Natural killer cell (primary cell): Measurements from ENCODE around the gene SNRPD3. TPM values are rescaled to one million over a fixed set of nuclear protein-coding genes. Genes with fewer than 3 reads are reported as not detected.

Experiments
- ATAC-seq, 3 donors: fragments of 150-1000 bp in 2 of 3; fragments of 200-7000 bp in 1 of 3; cut with Tn5 transposase; 1 replicate in 1 of 3; 2 replicates in 2 of 3; pipeline ENCODE4 v1.10.0; 2021; ENCODE audit warnings: mild to moderate bottlenecking in 2 of 3, moderate library complexity in 2 of 3
- DNase-seq, 2 donors: peaks; one replicate each; pipeline versions ENCODE4 v3.0.0 to v3.0.0-alpha.2; 2013 to 2021; ENCODE audit warnings: mixed read lengths in 1 of 2
- H3K27ac ChIP-seq: one replicate; pipeline ENCODE4 v1.5.1; 2013; ENCODE audit warnings: mild to moderate bottlenecking, low read length
- H3K27me3 ChIP-seq: one replicate; pipeline ENCODE4 v1.6.1; 2013; ENCODE audit warnings: low read length; ENCODE audit not compliant: control insufficient read depth, insufficient read depth
- H3K36me3 ChIP-seq: one replicate; pipeline ENCODE4 v1.6.1; 2013; ENCODE audit warnings: low read length; ENCODE audit not compliant: control insufficient read depth, insufficient read depth
- H3K4me1 ChIP-seq: one replicate; pipeline ENCODE4 v1.6.1; 2013; ENCODE audit warnings: low read length; ENCODE audit not compliant: control insufficient read depth, insufficient read depth
- H3K4me3 ChIP-seq: one replicate; pipeline ENCODE4 v1.5.1; 2013; ENCODE audit warnings: low read length
- H3K9me3 ChIP-seq: one replicate; pipeline ENCODE4 v1.6.1; 2013; ENCODE audit warnings: low read length; ENCODE audit not compliant: control insufficient read depth, insufficient read depth
- H3K27ac Mint-ChIP-seq, 2 donors: one replicate each; pipeline ENCODE4 v1.8.0; 2022; ENCODE audit warnings: mild to moderate bottlenecking in 2 of 2, mixed read lengths in 2 of 2, moderate library complexity in 1 of 2
- H3K27me3 Mint-ChIP-seq, 2 donors: one replicate each; pipeline ENCODE4 v1.8.0; 2022; ENCODE audit warnings: low read depth in 2 of 2, mixed read lengths in 2 of 2
- H3K36me3 Mint-ChIP-seq: one replicate; pipeline ENCODE4 v1.8.0; 2022; ENCODE audit warnings: mixed read lengths
- H3K4me1 Mint-ChIP-seq, 2 donors: one replicate each; pipeline ENCODE4 v1.8.0; 2022; ENCODE audit warnings: mixed read lengths in 2 of 2
- H3K4me3 Mint-ChIP-seq: one replicate; pipeline ENCODE4 v1.8.0; 2022; ENCODE audit warnings: mild to moderate bottlenecking, moderate library complexity, mixed read lengths
- H3K9me3 Mint-ChIP-seq, 2 donors: one replicate each; pipeline ENCODE4 v1.8.0; 2022; ENCODE audit warnings: mixed read lengths in 2 of 2
- WGBS: methylation state at CpG from one replicate; pipeline ENCODE4 v1.1.7; 2013; ENCODE audit warnings: missing lambda C conversion rate; ENCODE audit not compliant: insufficient coverage; 5-methylcytosine and 5-hydroxymethylcytosine counted together
- intact Hi-C: fragments of 100-400 bp; cut with micrococcal nuclease; formaldehyde crosslinking; loops from one replicate; pipeline ENCODE4 v1.14.2; 2022
- total RNA-seq, 4 donors: library from RNA; stranded (reverse); fragments of 120-200 nt in 1 of 4; gene quantifications; one replicate each; pipeline versions ENCODE4 v1.2.3 to v1.2.4, GENCODE V29; 2013 to 2022
- TF ChIP-seq, protein P1 (sequence below): fragments of 200-600 bp; IDR thresholded peaks from one replicate; pipeline ENCODE4 v1.8.0; 2022; ENCODE audit warnings: antibody characterized with exemption

The SNRPD3 gene
- total RNA-seq, 3 donors from 2014 or later (not counting 1 experiment from before 2014, with no cell fraction given): 40.9 to 44.6 (median 44.0) TPM

DNA sequence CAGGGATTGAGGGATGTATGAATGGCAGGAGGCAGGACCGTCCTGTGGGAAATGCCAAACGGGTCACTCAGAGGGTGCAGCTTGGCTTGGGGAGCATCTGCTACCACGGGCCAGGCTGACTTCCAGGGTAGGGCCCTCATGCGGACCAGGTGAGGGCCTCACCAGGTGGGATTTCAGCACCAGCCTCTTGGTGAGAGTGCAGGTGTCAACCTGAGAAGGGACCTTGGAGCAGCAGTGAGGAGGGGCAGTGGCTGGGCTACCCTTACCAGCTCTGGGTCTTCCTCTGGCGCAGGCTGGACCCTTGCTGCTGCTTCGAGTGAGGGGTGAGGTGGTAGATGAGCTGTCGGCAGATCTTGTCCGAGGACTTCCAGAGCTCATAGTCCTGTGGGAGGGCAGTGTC lies 32.1 kb downstream of the SNRPD3 start:
- 89% methylated on average over 8 of the region's 8 CpGs for WGBS
- intact Hi-C loops: no loop called here
- H3K9me3 Mint-ChIP-seq: no peaks in the 10 kb centered on the region
- Histone ChIP-seq H3K36me3 (peaks cover 2% of the 10 kb centered on the region), H3K9me3 (no peaks in the 10 kb centered on the region), H3K27ac (no peak overlapping the region), H3K4me3 (no peak overlapping the region), H3K4me1 (peaks cover 7% of the 10 kb centered on the region), H3K27me3 (peaks cover 3% of the 10 kb centered on the region)
- H3K4me1 Mint-ChIP-seq: peaks cover 0 to 6% of the 10 kb centered on the region in 2 donors
- no peaks in the 10 kb centered on the region for H3K36me3 Mint-ChIP-seq
- H3K27me3 Mint-ChIP-seq: peaks cover 0 to 2% of the 10 kb centered on the region in 2 donors
- H3K27ac Mint-ChIP-seq: no peak overlapping the region
- DNase-seq: no peak
- ATAC-seq: no peak
- no peak overlapping the region for H3K4me3 Mint-ChIP-seq
- TF ChIP-seq, protein P1, sequence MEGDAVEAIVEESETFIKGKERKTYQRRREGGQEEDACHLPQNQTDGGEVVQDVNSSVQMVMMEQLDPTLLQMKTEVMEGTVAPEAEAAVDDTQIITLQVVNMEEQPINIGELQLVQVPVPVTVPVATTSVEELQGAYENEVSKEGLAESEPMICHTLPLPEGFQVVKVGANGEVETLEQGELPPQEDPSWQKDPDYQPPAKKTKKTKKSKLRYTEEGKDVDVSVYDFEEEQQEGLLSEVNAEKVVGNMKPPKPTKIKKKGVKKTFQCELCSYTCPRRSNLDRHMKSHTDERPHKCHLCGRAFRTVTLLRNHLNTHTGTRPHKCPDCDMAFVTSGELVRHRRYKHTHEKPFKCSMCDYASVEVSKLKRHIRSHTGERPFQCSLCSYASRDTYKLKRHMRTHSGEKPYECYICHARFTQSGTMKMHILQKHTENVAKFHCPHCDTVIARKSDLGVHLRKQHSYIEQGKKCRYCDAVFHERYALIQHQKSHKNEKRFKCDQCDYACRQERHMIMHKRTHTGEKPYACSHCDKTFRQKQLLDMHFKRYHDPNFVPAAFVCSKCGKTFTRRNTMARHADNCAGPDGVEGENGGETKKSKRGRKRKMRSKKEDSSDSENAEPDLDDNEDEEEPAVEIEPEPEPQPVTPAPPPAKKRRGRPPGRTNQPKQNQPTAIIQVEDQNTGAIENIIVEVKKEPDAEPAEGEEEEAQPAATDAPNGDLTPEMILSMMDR: no peak

- Mint-ChIP-seq H3K27ac (no peak overlapping the region), H3K4me3 (no peak overlapping the region), H3K36me3 (no peaks in the 10 kb centered on the region), H3K9me3 (no peaks in the 10 kb centered on the region), H3K4me1 (peaks cover 0 to 6% of the 10 kb centered on the region in 2 donors), H3K27me3 (peaks cover 0 to 2% of the 10 kb centered on the region in 2 donors)
- ATAC-seq: no peak
- intact Hi-C loops: no loop called here
- Histone ChIP-seq H3K27me3 (peaks cover 3% of the 10 kb centered on the region), H3K27ac (no peak overlapping the region), H3K9me3 (no peaks in the 10 kb centered on the region), H3K36me3 (peaks cover 2% of the 10 kb centered on the region), H3K4me1 (peaks cover 11% of the 10 kb centered on the region), H3K4me3 (no peak overlapping the region)
- TF ChIP-seq, protein P1: no peak
- DNase-seq: no peak
- 86% methylated on average over 13 of the region's 13 CpGs for WGBS
These were observed 32.6 kb downstream of the SNRPD3 start for GRCh38 chr22:24588381-24588756.

GRCh38 chr22:24588757-24589481 lies 33.1 kb downstream of the SNRPD3 start:
- peaks cover 2% of the 10 kb centered on the region for H3K36me3 ChIP-seq
- ATAC-seq: no peak
- H3K4me1 ChIP-seq: peaks cover 15% of the 10 kb centered on the region
- no peak overlapping the region for H3K4me3 ChIP-seq
- no peaks in the 10 kb centered on the region for H3K9me3 ChIP-seq
- 89% methylated on average over 21 of the region's 21 CpGs for WGBS
- TF ChIP-seq, protein P1: no peak
- no peak overlapping the region for H3K27ac ChIP-seq
- intact Hi-C loops: no loop called here
- no peak for DNase-seq
- no peak overlapping the region for H3K4me3 Mint-ChIP-seq
- peaks cover 0 to 6% of the 10 kb centered on the region in 2 donors for H3K4me1 Mint-ChIP-seq
- no peaks in the 10 kb centered on the region for H3K36me3 Mint-ChIP-seq
- peaks cover 0 to 2% of the 10 kb centered on the region in 2 donors for H3K27me3 Mint-ChIP-seq
- H3K9me3 Mint-ChIP-seq: no peaks in the 10 kb centered on the region
- H3K27me3 ChIP-seq: peaks cover 3% of the 10 kb centered on the region
- no peak overlapping the region for H3K27ac Mint-ChIP-seq
